Body of pancreas (tissue), 4 donors: ENCODE measurements around the gene CYP26C1.

Source experiments
- POLR2A ChIP-seq, 3 donors: fragments of 450-650 bp; IDR thresholded peaks; one replicate each; pipeline ENCODE4 v1.6.1; 2016; ENCODE audit warnings: antibody characterized with exemption in 3 of 3, mild to moderate bottlenecking in 2 of 3
- TF ChIP-seq, protein P1 (sequence below), 7 experiments: fragments of 450-650 bp in 4 of 7; fragments of 200-600 bp in 3 of 7; sonication (generic) in 3 of 7; IDR thresholded peaks; one replicate each; pipeline ENCODE4 v1.5.1; 2016 to 2019; ENCODE audit warnings: antibody characterized with exemption in 7 of 7

DNA sequence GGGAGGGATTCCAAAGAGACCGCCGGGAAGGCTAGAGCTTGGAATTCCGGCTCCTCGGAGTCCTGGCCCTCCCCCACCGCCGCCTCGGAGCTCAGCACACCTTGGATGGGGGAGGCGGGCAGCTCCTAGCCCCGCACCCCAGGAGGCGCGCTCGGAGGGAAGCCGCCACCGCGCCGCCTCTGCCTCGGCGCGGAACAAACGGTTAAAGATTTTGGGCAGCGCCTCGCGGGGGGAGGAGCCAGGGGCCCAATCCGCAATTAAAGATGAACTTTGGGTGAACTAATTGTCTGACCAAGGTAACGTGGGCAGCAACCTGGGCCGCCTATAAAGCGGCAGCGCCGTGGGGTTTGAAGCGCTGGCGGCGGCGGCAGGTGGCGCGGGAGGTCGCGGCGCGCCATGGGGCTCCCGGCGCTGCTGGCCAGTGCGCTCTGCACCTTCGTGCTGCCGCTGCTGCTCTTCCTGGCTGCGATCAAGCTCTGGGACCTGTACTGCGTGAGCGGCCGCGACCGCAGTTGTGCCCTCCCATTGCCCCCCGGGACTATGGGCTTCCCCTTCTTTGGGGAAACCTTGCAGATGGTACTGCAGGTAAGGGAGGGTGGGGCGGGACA, 13.0 kb downstream of the CYP26C1 start, which contains the start of gene CYP26A1:
- TF ChIP-seq, protein P1, sequence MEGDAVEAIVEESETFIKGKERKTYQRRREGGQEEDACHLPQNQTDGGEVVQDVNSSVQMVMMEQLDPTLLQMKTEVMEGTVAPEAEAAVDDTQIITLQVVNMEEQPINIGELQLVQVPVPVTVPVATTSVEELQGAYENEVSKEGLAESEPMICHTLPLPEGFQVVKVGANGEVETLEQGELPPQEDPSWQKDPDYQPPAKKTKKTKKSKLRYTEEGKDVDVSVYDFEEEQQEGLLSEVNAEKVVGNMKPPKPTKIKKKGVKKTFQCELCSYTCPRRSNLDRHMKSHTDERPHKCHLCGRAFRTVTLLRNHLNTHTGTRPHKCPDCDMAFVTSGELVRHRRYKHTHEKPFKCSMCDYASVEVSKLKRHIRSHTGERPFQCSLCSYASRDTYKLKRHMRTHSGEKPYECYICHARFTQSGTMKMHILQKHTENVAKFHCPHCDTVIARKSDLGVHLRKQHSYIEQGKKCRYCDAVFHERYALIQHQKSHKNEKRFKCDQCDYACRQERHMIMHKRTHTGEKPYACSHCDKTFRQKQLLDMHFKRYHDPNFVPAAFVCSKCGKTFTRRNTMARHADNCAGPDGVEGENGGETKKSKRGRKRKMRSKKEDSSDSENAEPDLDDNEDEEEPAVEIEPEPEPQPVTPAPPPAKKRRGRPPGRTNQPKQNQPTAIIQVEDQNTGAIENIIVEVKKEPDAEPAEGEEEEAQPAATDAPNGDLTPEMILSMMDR (IDR thresholded peaks at IDR 0.05): no peak
- no peak for TF ChIP-seq POLR2A (IDR thresholded peaks at IDR 0.05)
